Colonic mucosa (tissue), 4 donors: Measurements from ENCODE around the gene TEDC1. TPM values are rescaled to one million over a fixed set of nuclear protein-coding genes. Genes with fewer than 3 reads are reported as not detected.

ENCODE experiments used
- DNase-seq: peaks from one replicate; pipeline ENCODE4 v3.0.0-alpha.2; 2020
- H3K27ac ChIP-seq: fragments of 200-600 bp; one replicate; pipeline ENCODE4 v1.8.0; 2021
- H3K27me3 ChIP-seq: fragments of 200-600 bp; one replicate; pipeline ENCODE4 v1.8.0; 2021
- H3K36me3 ChIP-seq: fragments of 200-600 bp; one replicate; pipeline ENCODE4 v1.8.0; 2021
- H3K4me1 ChIP-seq: fragments of 200-600 bp; one replicate; pipeline ENCODE4 v1.8.0; 2021; ENCODE audit warnings: mild to moderate bottlenecking
- H3K4me3 ChIP-seq: fragments of 200-600 bp; one replicate; pipeline ENCODE4 v1.8.0; 2021
- H3K9ac ChIP-seq, 2 donors: one replicate each; pipeline ENCODE4 v1.7.0; 2013; ENCODE audit warnings: control low read depth in 2 of 2, low read depth in 2 of 2, low read length in 2 of 2
- H3K9me3 ChIP-seq: fragments of 200-600 bp; one replicate; pipeline ENCODE4 v1.8.0; 2021
- intact Hi-C: fragments of 100-400 bp; cut with DNase I; formaldehyde crosslinking; loops from one replicate; pipeline ENCODE4 v1.14.1; 2022
- total RNA-seq, 2 donors: library from RNA; stranded (reverse); fragmentation: NEBNext Ultra II Directional in 1 of 2; extraction: Animal tissue kit (Norgen Biotek cat#: 25700) in 1 of 2; gene quantifications; one replicate each; pipeline ENCODE4 v1.2.1, GENCODE V29; 2021
- TF ChIP-seq, protein P1 (sequence below): fragments of 200-600 bp; IDR thresholded peaks from one replicate; pipeline ENCODE4 v1.8.0; 2022; ENCODE audit warnings: antibody characterized with exemption, mild to moderate bottlenecking
- donor health status: healthy.
- donor health status: DM: no; HTN: no; CAD: no.
- donor health status: DM: no; HTN: no; CAD: no.

The TEDC1 gene
- total RNA-seq, 2 donors from 2014 or later, result 15.0 to 55.7 TPM

DNA sequence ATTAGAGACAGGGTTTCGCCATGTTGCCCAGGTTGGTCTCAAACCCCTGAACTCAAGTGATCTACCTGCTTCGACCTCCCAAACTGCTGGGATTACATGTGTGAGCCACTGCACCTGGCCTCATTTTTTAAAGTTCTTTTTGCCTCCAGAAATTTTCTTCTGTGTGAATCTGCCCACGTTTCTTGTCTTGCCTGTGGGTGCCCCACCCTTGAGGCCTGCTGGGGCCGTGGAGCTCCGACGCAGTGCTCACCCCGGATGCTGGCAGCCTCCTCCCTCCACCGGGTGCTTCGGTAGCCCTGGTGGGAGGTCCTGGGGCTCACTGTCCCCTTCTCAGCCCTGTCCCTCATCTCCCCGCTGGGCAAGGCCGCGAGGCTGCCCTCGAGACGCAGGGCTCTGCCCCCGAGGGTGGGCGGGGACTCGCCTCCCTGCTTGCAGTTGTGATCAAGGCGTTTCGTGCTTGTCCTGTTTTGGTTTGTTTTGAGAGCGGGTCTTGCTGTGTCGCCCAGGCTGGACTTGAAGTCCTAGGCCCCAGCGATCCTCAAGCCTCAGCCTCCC lies 35.9 kb upstream of the TEDC1 start:
- Histone ChIP-seq H3K27me3 (no peaks in the 10 kb centered on the region), H3K9me3 (no peaks in the 10 kb centered on the region), H3K4me3 (no peak overlapping the region), H3K4me1 (no peaks in the 10 kb centered on the region), H3K9ac (no peak overlapping the region), H3K27ac (no peak overlapping the region), H3K36me3 (no peaks in the 10 kb centered on the region)
- TF ChIP-seq, protein P1, sequence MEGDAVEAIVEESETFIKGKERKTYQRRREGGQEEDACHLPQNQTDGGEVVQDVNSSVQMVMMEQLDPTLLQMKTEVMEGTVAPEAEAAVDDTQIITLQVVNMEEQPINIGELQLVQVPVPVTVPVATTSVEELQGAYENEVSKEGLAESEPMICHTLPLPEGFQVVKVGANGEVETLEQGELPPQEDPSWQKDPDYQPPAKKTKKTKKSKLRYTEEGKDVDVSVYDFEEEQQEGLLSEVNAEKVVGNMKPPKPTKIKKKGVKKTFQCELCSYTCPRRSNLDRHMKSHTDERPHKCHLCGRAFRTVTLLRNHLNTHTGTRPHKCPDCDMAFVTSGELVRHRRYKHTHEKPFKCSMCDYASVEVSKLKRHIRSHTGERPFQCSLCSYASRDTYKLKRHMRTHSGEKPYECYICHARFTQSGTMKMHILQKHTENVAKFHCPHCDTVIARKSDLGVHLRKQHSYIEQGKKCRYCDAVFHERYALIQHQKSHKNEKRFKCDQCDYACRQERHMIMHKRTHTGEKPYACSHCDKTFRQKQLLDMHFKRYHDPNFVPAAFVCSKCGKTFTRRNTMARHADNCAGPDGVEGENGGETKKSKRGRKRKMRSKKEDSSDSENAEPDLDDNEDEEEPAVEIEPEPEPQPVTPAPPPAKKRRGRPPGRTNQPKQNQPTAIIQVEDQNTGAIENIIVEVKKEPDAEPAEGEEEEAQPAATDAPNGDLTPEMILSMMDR, result no peak
- intact Hi-C loops, result no loop called here
- DNase-seq, result no peak

DNA sequence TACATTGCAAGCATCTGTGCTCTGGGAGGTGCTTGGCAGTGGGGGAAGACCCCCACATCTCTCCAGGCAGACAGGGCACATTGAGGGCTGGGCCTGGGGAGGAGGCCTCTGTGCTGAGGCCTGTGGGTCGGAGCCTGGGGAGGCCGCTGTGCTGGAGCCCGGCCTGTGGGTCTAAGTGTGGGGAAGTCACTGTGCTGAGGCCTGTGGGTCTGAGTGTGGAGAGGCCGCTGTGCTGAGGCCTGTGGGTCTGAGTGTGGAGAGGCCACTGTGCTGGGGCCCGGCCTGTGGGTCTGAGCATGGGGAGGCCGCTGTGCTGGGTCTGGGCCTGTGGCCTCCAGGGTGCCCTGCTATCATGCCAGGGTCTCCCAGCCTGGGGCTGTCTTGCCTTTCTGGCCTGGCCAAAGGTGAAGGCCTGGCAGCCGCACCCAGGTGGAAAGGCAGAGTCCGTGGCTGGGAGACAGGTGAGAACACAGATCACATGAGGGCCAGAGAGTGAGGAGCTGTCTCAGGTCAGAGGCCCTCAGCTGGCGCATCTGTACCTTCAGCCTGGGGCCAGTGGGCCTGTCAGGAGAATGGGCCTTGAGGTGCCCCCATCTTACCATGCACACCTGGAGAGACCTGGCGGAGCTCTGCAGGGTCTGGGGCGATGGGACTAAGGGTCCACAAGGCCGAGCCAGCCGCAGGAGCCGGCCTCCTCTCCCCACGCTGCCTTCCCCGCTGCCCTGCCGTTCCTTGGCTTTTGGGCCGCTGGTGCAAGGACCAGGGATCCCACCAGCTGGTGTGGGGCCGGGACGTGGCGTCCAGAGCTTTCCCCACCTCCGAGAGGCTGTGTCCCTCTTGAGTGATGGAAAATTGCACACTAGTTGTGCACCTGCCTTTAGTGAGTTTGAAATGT lies 35.0 kb upstream of the TEDC1 start:
- Histone ChIP-seq H3K27ac (no peak overlapping the region), H3K36me3 (no peaks in the 10 kb centered on the region), H3K9ac (no peak overlapping the region), H3K4me1 (no peaks in the 10 kb centered on the region), H3K9me3 (no peaks in the 10 kb centered on the region), H3K27me3 (no peaks in the 10 kb centered on the region), H3K4me3 (no peak overlapping the region)
- intact Hi-C loops, result no loop called here
- no peak for DNase-seq
- TF ChIP-seq, protein P1, result no peak

DNA sequence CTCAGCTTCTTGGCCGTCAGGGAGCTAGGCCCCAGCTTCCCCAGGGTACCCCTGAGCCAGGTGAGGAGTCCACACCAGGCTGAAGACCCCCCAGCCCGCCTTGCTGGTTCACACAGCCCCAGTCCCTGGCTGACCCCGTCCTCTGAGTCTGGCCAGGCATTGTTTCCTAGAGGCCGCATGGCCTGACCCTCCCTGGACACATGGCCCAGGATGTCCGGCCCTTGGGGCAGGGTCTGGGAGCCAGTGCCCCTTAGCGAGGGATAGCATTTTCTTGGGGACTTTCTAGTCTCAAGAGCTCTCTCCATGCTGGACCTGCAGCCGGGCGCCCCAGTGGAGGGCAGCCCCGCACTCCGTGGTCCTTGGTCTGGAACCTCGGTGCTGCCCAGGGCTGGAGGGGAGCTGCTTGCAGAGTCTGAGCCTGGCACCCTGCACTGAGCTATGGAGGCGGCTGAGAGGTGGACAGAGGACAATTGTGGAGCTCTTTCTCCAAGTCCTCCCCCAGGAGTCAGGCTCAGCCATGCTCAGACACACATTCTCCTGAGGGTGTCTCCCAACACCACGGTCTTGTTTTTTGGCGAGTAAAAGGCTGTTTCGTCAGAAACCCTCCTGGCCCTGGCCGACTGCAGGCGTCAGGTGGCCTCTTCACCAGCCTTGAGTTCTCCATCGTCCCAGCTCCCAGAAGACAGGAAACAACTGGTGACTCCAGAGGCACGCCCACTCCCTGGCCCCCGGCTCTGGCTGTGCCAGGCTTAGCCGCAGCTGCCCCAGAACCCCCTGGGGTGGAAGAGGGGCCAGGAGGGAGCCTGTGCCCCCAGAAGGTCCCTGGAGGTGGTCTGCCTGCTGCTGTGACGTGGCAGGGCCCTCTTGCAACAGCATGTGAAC lies 34.1 kb upstream of the TEDC1 start:
- no peak for DNase-seq

DNA sequence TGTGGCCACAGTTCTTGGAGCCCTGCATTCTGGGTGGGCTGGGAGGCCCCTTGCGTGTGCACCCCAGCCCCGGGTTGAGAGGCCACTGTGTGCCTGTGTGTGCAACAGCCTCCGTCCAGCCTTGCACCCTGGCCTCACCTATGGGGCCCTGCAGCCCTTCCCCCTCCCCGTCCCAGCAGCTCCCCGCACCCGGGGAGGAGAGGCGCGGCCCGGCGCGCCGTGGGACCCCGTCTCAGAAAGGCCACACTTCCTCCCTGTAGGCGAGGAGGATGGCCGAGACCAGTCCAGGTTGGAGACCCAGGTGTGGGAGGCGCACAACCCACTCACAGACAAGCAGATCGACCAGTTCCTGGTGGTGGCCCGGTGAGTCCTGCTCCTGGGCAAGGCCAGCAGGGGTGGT lies 33.0 kb upstream of the TEDC1 start:
- Histone ChIP-seq H3K27ac (no peak overlapping the region), H3K9me3 (no peaks in the 10 kb centered on the region), H3K27me3 (no peaks in the 10 kb centered on the region), H3K4me1 (no peaks in the 10 kb centered on the region), H3K4me3 (no peak overlapping the region), H3K9ac (no peak overlapping the region), H3K36me3 (no peaks in the 10 kb centered on the region)
- no peak for DNase-seq
- TF ChIP-seq, protein P1, result no peak
- intact Hi-C loops, result no loop called here

More for the DNA sequence above, 34.1 kb upstream of the TEDC1 start:
- TF ChIP-seq, protein P1, result no peak
- Histone ChIP-seq H3K27ac (no peak overlapping the region), H3K4me1 (no peaks in the 10 kb centered on the region), H3K36me3 (no peaks in the 10 kb centered on the region), H3K9ac (no peak overlapping the region), H3K9me3 (no peaks in the 10 kb centered on the region), H3K4me3 (no peak overlapping the region), H3K27me3 (no peaks in the 10 kb centered on the region)
- intact Hi-C loops, result no loop called here

DNA sequence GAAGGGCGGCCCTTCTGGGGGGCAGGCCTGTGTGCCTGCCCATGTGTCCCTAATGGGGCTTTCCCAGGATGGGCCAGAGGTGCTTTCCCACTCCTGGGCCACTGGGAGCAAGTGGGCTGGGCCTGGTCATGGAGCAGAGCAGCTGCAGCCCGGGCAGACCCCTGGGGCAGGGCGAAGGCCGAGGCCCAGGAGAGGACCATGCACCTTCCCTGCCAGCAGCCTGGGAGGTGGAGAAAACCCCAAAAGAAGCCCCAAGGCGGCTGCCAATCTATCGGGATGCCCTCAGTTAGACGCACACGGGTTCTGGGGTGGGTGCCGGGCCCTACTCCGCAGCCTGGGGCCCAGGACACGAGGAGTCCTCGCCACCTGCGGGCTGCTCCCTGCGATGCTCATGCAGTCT lies 32.5 kb upstream of the TEDC1 start:
- Histone ChIP-seq H3K36me3 (no peaks in the 10 kb centered on the region), H3K4me1 (no peaks in the 10 kb centered on the region), H3K9me3 (no peaks in the 10 kb centered on the region), H3K9ac (no peak overlapping the region), H3K27me3 (no peaks in the 10 kb centered on the region), H3K27ac (no peak overlapping the region), H3K4me3 (no peak overlapping the region)
- TF ChIP-seq, protein P1, result no peak
- DNase-seq, result no peak
- intact Hi-C loops, result no loop called here
